CD4-positive, alpha-beta T cell treated with Interleukin-15 for 1 hour (primary cell): ENCODE measurements around the gene CNR2.
"Not testable (repeated sequence)": the region's sequence is repeated elsewhere in the genome, so short reads cannot be mapped to it uniquely, and the experiment has no call there.

Source experiments
- DNase-seq: peaks from one replicate; pipeline ENCODE4 v3.0.0-alpha.2; 2020

The CNR2 gene

GRCh38 chr1:23882746-23883145, 30.4 kb downstream of the CNR2 start:
- DNase-seq: no peak

- no peak for DNase-seq
Observed at GRCh38 chr1:23879809-23880208, 33.4 kb downstream of the CNR2 start.

- DNase-seq: no peak
Observed at GRCh38 chr1:23878668-23879067, 34.5 kb downstream of the CNR2 start.

- no peak for DNase-seq
Observed at GRCh38 chr1:23875382-23875781, 37.8 kb downstream of the CNR2 start.

- no peak for DNase-seq
Observed at GRCh38 chr1:23872421-23872820, 40.7 kb downstream of the CNR2 start.

GRCh38 chr1:23869051-23869450, 44.1 kb downstream of the CNR2 start:
- DNase-seq: peak; percentile 46

GRCh38 chr1:23868557-23869016, 44.6 kb downstream of the CNR2 start:
- no peak for DNase-seq

GRCh38 chr1:23867895-23868556, 45.1 kb downstream of the CNR2 start, which contains the start of gene FUCA1:
TSS of gene FUCA1 (minus strand) at chr1:23868290. CDS start at chr1:23868286, 4 bp downstream.
- peak; percentile 96 for DNase-seq

GRCh38 chr1:23867542-23867894, 45.6 kb downstream of the CNR2 start:
- DNase-seq: no peak

- no peak for DNase-seq
Observed at GRCh38 chr1:23865543-23865930, 47.6 kb downstream of the CNR2 start.

- no peak for DNase-seq
Observed at GRCh38 chr1:23864801-23865542, 48.2 kb downstream of the CNR2 start.

GRCh38 chr1:23862640-23863039, 50.5 kb downstream of the CNR2 start:
- no peak for DNase-seq

- DNase-seq: no peak
Observed at GRCh38 chr1:23854568-23854967, 58.6 kb downstream of the CNR2 start.

GRCh38 chr1:23853124-23853523, 60.0 kb downstream of the CNR2 start:
- DNase-seq: not testable (repeated sequence)

GRCh38 chr1:23851406-23851805, 61.8 kb downstream of the CNR2 start:
- not testable (repeated sequence) for DNase-seq

- no peak for DNase-seq
Observed at GRCh38 chr1:23848673-23849616, 64.2 kb downstream of the CNR2 start.

- DNase-seq: not testable (repeated sequence)
Observed at GRCh38 chr1:23847482-23848095, 65.6 kb downstream of the CNR2 start.

- no peak for DNase-seq
Observed at GRCh38 chr1:23845163-23845562, 68.0 kb downstream of the CNR2 start.

GRCh38 chr1:23843644-23844043, 69.5 kb downstream of the CNR2 start:
- DNase-seq: no peak

- DNase-seq: peak; percentile 79
Observed at GRCh38 chr1:23838401-23838866, 74.7 kb downstream of the CNR2 start.

- DNase-seq: no peak
Observed at GRCh38 chr1:23837908-23838307, 75.3 kb downstream of the CNR2 start.

GRCh38 chr1:23836037-23836436, 77.1 kb downstream of the CNR2 start:
- no peak for DNase-seq

- not testable (repeated sequence) for DNase-seq
Observed at GRCh38 chr1:23834156-23834555, 79.0 kb downstream of the CNR2 start.
